GM12891 (cell line): Measurements from ENCODE around the gene PLPP3.
"Not testable (repeated sequence)": the region's sequence is repeated elsewhere in the genome, so short reads cannot be mapped to it uniquely, and the experiment has no call there.

Experiments used
- PAX5 ChIP-seq: IDR thresholded peaks from 2 replicates; pipeline ENCODE4 v1.6.1; 2011; ENCODE audit warnings: low read length, moderate library complexity, mild to moderate bottlenecking; ENCODE audit not compliant: insufficient read depth, severe bottlenecking
- POLR2A ChIP-seq: IDR thresholded peaks from 2 replicates; pipeline ENCODE4 v1.6.1; 2011; ENCODE audit warnings: low read depth, low read length, control low read depth
- POLR2AphosphoS5 ChIP-seq: IDR thresholded peaks from 2 replicates; pipeline ENCODE4 v1.6.1; 2011; ENCODE audit warnings: low read depth, low read length, control low read depth
- POU2F2 ChIP-seq: IDR thresholded peaks from 2 replicates; pipeline ENCODE4 v1.6.1; 2011; ENCODE audit warnings: low read depth, mild to moderate bottlenecking, control low read depth, low read length, moderate library complexity
- SPI1 ChIP-seq: IDR thresholded peaks from 2 replicates; pipeline ENCODE4 v1.6.1; 2011; ENCODE audit warnings: low read depth, low read length, control low read depth
- TAF1 ChIP-seq: IDR thresholded peaks from 2 replicates; pipeline ENCODE4 v1.6.1; 2011; ENCODE audit warnings: low read depth, low read length, control low read depth

GRCh38 chr1:56595397-56596191 lies 16.2 kb upstream of the PLPP3 start:
- TF ChIP-seq TAF1, POLR2AphosphoS5, POLR2A, SPI1, POU2F2, PAX5: not testable (repeated sequence)
